GM18519 (cell line): Measurements from ENCODE around the gene MEF2B.
"Not testable (repeated sequence)": the region's sequence is repeated elsewhere in the genome, so short reads cannot be mapped to it uniquely, and the experiment has no call there.

Source experiments
- ATAC-seq: cut with Tn5 transposase; IDR thresholded peaks from one replicate; pipeline ENCODE4 v1.9.1; 2021; ENCODE audit warnings: mild to moderate bottlenecking, moderate library complexity; ENCODE audit not compliant: unreplicated experiment, low FRiP score

Gene MEF2B

DNA sequence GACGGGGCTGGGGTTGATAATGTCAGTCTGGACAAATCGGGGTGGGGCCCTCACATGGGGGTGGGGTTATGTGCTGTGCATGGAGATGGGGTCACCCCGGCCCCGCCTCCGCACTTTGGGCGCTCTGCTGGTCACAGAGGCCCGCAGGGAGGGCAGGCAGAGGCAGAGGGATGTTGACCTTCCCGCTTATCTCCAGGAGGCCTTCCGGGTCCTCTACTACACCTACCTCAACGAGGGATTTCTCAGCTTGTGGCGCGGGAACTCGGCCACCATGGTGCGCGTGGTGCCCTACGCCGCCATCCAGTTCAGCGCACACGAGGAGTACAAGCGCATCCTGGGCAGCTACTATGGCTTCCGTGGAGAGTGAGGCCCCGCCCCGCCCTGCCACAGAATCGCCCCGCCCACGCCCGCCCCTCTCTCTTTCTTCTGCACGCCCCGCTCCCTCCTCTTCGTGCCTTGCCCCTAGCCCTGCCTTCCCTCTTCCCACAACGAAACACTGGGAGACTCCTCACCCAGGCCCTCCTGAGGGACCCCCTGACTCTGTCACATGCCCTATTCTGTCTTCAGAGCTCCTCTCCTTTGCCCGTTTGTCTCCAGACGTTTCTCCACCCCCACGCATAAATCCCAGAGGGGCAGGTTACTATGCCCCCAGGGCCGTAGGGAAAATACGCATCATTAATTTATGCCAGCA lies 64.6 kb downstream of the MEF2B start:
- no peak for ATAC-seq

DNA sequence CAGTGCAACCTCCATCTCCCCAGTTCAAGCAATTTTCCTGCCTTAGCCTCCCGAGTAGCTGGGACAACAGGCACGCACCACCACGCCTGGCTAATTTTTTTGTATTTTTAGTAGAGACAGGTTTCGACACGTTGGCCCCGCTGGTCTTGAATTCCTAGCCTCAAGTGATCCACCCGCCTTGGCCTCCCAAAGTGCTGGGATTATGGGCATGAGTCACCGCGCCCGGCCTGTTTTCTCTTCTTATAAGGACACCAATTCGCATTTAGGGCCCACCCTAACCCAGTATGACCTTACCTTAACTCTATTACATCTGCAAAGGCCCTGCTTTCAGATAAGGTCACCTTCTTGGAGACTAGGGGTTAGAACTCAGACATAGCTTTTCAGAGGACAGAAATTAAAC lies 66.9 kb downstream of the MEF2B start:
- ATAC-seq = no peak

DNA sequence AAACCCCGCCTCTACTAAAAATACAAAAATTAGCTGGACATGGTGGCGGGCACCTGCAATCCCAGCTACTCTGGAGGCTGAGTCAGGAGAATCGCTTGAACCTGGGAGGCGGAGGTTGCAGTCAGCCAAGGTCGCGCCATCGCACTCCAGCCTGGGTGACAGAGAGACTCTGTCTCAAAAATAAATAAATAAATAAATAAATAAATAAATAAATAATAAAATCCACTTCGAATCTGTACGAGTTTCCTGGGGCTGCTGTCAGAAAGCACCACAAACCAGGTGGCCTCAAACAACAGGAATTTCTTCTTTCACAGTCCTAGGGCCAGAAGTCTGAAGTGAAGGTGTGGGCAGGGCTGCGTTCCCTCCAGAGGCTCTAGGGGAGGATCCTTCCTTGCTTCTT lies 67.5 kb downstream of the MEF2B start:
- not testable (repeated sequence) for ATAC-seq

DNA sequence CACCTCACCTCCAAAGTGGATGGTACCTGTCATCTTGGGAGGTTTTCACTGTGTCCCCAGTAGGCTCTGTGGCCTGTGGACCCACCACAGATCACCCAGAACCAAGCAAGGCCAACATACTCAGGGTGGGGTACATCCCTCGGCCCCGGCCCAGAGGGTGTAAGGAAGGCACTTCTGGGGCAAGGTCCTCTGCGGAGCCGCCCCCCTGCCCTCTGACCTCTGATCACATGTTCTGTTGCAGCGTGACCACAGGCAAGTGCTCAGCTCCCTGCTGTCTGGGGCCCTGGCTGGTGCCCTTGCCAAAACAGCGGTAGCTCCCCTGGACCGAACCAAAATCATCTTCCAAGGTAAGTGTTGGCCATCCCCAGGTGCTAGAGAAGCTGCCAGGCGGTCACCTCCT lies 68.5 kb downstream of the MEF2B start:
- ATAC-seq = no peak

DNA sequence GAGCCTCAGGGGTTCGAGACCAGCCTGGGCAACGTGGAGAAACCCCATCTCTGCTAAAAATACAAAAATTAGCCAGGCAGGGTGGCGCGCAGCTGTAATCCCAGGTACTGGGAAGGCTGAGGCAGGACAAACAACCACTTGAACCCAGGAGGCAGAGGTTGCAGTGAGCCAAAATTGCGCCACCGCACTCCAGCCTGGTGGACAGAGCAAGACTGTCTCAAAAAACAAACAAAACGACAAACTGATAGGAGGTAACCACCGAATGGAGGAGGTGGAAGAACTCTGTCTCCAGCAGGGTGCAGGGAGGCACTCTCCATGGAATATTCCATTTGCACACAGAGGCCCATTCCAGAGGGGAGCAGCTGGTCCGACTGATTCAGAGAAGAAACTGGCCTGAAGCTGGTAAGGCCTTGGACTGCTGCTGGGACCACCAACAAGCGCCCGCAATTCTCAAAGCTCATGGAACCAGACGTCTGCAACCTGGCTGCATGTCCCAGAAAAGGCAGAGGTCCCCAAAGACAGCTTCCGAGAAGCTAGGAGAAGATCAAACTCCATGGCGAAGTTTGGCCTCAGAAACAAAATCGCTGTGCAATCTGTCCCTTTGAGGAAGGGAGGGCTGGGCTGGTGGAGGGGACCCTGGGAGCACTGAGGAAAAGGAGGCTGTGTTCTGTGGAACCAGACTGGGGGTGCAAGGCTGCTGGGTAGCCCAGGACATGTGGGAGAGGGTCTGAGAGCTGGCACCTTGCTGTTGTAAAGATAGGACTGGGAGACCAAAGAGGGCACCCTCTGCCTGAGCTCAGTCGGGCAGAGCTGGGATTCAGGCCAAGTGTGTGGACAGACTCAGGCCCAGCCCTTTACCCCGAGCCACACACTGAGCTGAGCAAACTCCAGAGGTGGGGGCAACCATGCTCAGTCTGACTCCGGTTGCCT lies 71.1 kb downstream of the MEF2B start:
- ATAC-seq = no peak

DNA sequence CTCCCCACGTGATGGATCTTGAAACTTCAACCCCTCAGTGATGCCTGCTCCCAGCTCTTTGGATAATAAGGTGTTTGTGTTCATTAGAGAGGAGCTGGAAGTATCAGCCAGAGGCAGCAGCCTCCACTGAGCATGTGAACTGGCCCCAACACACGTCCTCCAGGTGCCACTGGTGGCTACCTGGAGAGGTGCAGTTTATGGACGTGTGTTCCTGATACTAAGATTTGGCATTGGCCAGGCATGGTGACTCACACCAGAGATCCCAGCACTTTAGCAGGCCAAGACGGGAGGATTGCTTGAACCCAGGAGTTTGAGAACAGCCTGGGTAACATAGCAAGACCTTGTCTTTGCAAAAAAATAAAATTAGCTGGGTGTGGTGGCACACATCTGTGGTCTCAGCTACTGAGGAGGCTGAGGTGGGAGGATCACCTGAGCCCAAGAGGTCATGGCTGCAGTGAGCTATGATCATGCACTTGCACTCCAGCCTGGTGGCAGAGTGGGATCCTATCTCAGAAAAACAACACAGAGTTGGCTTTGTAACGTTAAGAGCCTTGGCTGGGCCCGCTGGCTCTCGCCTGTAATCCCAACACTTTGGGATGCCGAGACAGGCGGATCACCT lies 71.9 kb downstream of the MEF2B start:
- ATAC-seq = no peak

DNA sequence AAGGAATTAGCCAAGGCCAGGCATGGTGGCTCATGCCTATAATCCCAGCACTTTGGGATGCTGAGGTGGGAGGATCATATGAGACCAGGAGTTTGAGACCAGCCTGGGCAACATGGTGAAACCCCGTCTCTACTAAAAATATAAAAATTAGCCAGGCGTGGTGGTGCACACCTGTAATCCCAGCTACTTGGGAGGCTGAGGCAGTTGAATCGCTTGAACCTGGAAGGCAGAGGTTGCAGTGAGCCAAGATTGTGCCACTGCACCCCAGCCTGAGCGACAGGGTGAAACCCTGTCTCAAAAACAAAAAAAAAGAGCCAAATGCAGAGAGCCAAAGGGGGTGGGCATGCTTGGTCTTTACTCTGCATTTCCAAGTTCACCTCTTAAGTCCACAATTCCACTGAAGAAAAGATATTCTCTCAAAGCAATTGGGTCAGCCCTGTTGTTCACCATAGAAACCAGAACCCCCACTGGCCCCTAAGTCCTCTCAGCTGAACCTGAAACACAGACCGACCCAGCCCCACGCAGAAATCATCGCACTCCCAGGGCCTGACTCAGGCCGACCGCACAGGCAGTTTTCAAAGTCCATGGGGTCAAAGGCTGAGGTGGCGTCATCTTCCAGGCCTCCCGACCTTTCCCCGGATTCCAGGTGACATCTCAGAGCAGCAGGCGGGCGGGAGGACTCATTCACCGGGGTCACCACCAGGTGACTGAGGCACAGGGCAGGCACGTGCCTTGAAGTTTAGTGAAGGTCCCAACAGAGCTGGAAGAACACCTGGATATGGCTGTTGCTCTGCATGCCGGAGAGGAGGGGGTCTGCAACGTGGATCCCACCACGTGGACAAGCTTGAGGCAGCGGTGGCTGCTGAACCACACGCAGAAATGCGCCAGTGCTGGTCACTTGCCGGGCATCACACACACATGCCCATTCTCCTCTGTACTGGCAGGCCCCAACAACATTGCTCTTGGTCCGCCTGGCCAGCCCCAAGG lies 73.1 kb downstream of the MEF2B start:
- ATAC-seq = no peak

DNA sequence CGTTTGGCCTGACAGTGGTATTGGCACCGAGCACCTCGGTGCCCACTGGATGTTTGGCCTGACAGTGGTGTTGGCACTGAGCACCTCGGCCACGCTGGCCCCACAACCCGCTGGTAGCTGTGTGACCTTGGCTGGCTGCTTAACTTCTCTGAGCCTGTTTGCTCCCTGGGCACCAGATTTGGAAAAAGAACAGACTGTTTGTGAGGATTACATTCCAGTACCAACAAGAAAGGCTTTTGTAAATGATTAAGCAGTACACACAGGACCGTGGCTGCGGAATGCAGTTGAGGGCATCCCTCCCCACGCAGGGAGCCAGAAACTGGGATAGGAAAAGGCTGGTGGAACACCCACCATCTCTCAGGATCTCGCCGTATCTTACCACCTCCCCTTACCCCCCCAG lies 74.4 kb downstream of the MEF2B start:
- no peak for ATAC-seq
